Stimulated activated naive CD8-positive, alpha-beta T cell treated with anti-CD3 and anti-CD28 coated beads, Interleukin-15, amount 100 ng/mL, for 72 hours (primary cell): ENCODE results near the gene ALDH1A2.
A peak's percentile ranks its signal among the peaks of the same experiment; 100 is the strongest.
"Not testable (repeated sequence)": the region's sequence is repeated elsewhere in the genome, so short reads cannot be mapped to it uniquely, and the experiment has no call there.

ENCODE experiments used
- ATAC-seq: fragments of 150-1000 bp; cut with Tn5 transposase; 2 replicates; pipeline ENCODE4 v1.10.0; 2021; ENCODE audit warnings: mild to moderate bottlenecking, moderate library complexity
- DNase-seq, 2 donors: peaks; one replicate each; pipeline ENCODE4 v3.0.0; 2021 to 2022
- H3K27ac Mint-ChIP-seq, 2 donors: one replicate each; pipeline ENCODE4 v1.8.0; 2022; ENCODE audit warnings: mild to moderate bottlenecking in 2 of 2, mixed read lengths in 2 of 2, moderate library complexity in 2 of 2
- H3K27me3 Mint-ChIP-seq: one replicate; pipeline ENCODE4 v1.8.0; 2022; ENCODE audit warnings: mixed read lengths
- H3K4me1 Mint-ChIP-seq: one replicate; pipeline ENCODE4 v1.8.0; 2022; ENCODE audit warnings: mild to moderate bottlenecking, mixed read lengths
- H3K4me3 Mint-ChIP-seq, 2 donors: one replicate each; pipeline ENCODE4 v1.8.0; 2022; ENCODE audit warnings: mild to moderate bottlenecking in 2 of 2, mixed read lengths in 2 of 2, moderate library complexity in 1 of 2
- H3K9me3 Mint-ChIP-seq, 2 donors: one replicate each; pipeline ENCODE4 v1.8.0; 2022; ENCODE audit warnings: mixed read lengths in 2 of 2

The ALDH1A2 gene

GRCh38 chr15:58065445-58066041 is at the start of gene ALDH1A2:
ALDH1A2 (minus strand) TSS chr15:58065711; CDS start chr15:58065650, 61 bp downstream.
- DNase-seq (peak in 1 of 2 donors; percentile 9), ATAC-seq (peak; percentile 56)
- H3K27ac Mint-ChIP-seq, result no peak within 1 kb of the TSS
- no peaks in the 10 kb centered on the region for H3K9me3 Mint-ChIP-seq
- peaks cover 7% of the 10 kb centered on the region for H3K4me1 Mint-ChIP-seq
- peaks cover 63% of the 10 kb centered on the region for H3K27me3 Mint-ChIP-seq
- peak within 1 kb of the TSS; percentile 67 to 70 for H3K4me3 Mint-ChIP-seq

GRCh38 chr15:58114812-58115211 is 49.3 kb upstream of the ALDH1A2 start:
- no peak overlapping the region for H3K27ac Mint-ChIP-seq
- ATAC-seq (no peak), DNase-seq (no peak)
- H3K4me3 Mint-ChIP-seq, result no peak overlapping the region
- H3K4me1 Mint-ChIP-seq, result no peaks in the 10 kb centered on the region
- peaks cover 25% of the 10 kb centered on the region for H3K27me3 Mint-ChIP-seq
- no peaks in the 10 kb centered on the region for H3K9me3 Mint-ChIP-seq

GRCh38 chr15:58114388-58114787 is 48.9 kb upstream of the ALDH1A2 start:
- Mint-ChIP-seq H3K27ac (peak overlapping the region in 1 of 2 donors; percentile 50), H3K4me3 (no peak overlapping the region), H3K9me3 (no peaks in the 10 kb centered on the region), H3K27me3 (peaks cover 25% of the 10 kb centered on the region), H3K4me1 (no peaks in the 10 kb centered on the region)
- DNase-seq, result no peak
- ATAC-seq, result no peak

- not testable (repeated sequence) for DNase-seq, H3K9me3 Mint-ChIP-seq, H3K4me3 Mint-ChIP-seq, H3K4me1 Mint-ChIP-seq, H3K27ac Mint-ChIP-seq, ATAC-seq
- H3K27me3 Mint-ChIP-seq, result peaks cover 25% of the 10 kb centered on the region
Measured at GRCh38 chr15:58113358-58113757, 47.8 kb upstream of the ALDH1A2 start.

GRCh38 chr15:58111718-58112104 is 46.2 kb upstream of the ALDH1A2 start:
- H3K4me3 Mint-ChIP-seq, result no peak overlapping the region
- H3K4me1 Mint-ChIP-seq, result no peaks in the 10 kb centered on the region
- no peak for ATAC-seq
- no peak overlapping the region for H3K27ac Mint-ChIP-seq
- H3K9me3 Mint-ChIP-seq, result no peaks in the 10 kb centered on the region
- DNase-seq, result no peak
- H3K27me3 Mint-ChIP-seq, result peaks cover 25% of the 10 kb centered on the region

- H3K9me3 Mint-ChIP-seq, result no peaks in the 10 kb centered on the region
- DNase-seq (no peak), ATAC-seq (no peak)
- H3K27ac Mint-ChIP-seq, result no peak overlapping the region
- H3K4me1 Mint-ChIP-seq, result no peaks in the 10 kb centered on the region
- H3K27me3 Mint-ChIP-seq, result peaks cover 25% of the 10 kb centered on the region
- H3K4me3 Mint-ChIP-seq, result no peak overlapping the region
Measured at GRCh38 chr15:58110999-58111717, 45.6 kb upstream of the ALDH1A2 start.

GRCh38 chr15:58109419-58109818 is 43.9 kb upstream of the ALDH1A2 start:
- DNase-seq (no peak), ATAC-seq (no peak)
- Mint-ChIP-seq H3K4me3 (no peak overlapping the region), H3K27ac (no peak overlapping the region), H3K9me3 (no peaks in the 10 kb centered on the region), H3K4me1 (no peaks in the 10 kb centered on the region), H3K27me3 (peaks cover 31% of the 10 kb centered on the region)

- DNase-seq (no peak), ATAC-seq (no peak)
- Mint-ChIP-seq H3K9me3 (no peaks in the 10 kb centered on the region), H3K27me3 (peaks cover 38% of the 10 kb centered on the region), H3K4me1 (no peaks in the 10 kb centered on the region), H3K27ac (no peak overlapping the region), H3K4me3 (no peak overlapping the region)
Measured at GRCh38 chr15:58108117-58108516, 42.6 kb upstream of the ALDH1A2 start.

GRCh38 chr15:58103482-58103881 is 38.0 kb upstream of the ALDH1A2 start:
- DNase-seq (no peak), ATAC-seq (no peak)
- Mint-ChIP-seq H3K4me1 (no peaks in the 10 kb centered on the region), H3K27me3 (peaks cover 48% of the 10 kb centered on the region), H3K4me3 (no peak overlapping the region), H3K9me3 (no peaks in the 10 kb centered on the region), H3K27ac (no peak overlapping the region)

GRCh38 chr15:58096529-58097084 is 31.1 kb upstream of the ALDH1A2 start:
- ATAC-seq (no peak), DNase-seq (no peak)
- no peak overlapping the region for H3K27ac Mint-ChIP-seq
- H3K27me3 Mint-ChIP-seq, result peaks cover 27% of the 10 kb centered on the region
- H3K4me1 Mint-ChIP-seq, result no peaks in the 10 kb centered on the region
- no peaks in the 10 kb centered on the region for H3K9me3 Mint-ChIP-seq
- H3K4me3 Mint-ChIP-seq, result no peak overlapping the region

- H3K27me3 Mint-ChIP-seq, result peaks cover 15% of the 10 kb centered on the region
Measured at GRCh38 chr15:58095415-58095814, 29.9 kb upstream of the ALDH1A2 start.

GRCh38 chr15:58087871-58088270 is 22.4 kb upstream of the ALDH1A2 start:
- Mint-ChIP-seq H3K9me3 (peaks cover 0 to 5% of the 10 kb centered on the region in 2 donors), H3K4me3 (no peak overlapping the region), H3K27me3 (peaks cover 9% of the 10 kb centered on the region), H3K4me1 (no peaks in the 10 kb centered on the region), H3K27ac (no peak overlapping the region)
- ATAC-seq (no peak), DNase-seq (no peak)

More at GRCh38 chr15:58095415-58095814, 29.9 kb upstream of the ALDH1A2 start:
- DNase-seq (no peak), ATAC-seq (no peak)
- no peaks in the 10 kb centered on the region for H3K9me3 Mint-ChIP-seq
- no peak overlapping the region for H3K4me3 Mint-ChIP-seq
- no peak overlapping the region for H3K27ac Mint-ChIP-seq
- H3K4me1 Mint-ChIP-seq, result no peaks in the 10 kb centered on the region

GRCh38 chr15:58086491-58086890 is 21.0 kb upstream of the ALDH1A2 start:
- H3K27me3 Mint-ChIP-seq, result peaks cover 9% of the 10 kb centered on the region
- no peaks in the 10 kb centered on the region for H3K4me1 Mint-ChIP-seq
- H3K4me3 Mint-ChIP-seq, result no peak overlapping the region
- DNase-seq (no peak), ATAC-seq (no peak)
- no peak overlapping the region for H3K27ac Mint-ChIP-seq
- H3K9me3 Mint-ChIP-seq, result peaks cover 0 to 5% of the 10 kb centered on the region in 2 donors

- DNase-seq, result no peak
- Mint-ChIP-seq H3K27me3 (peaks cover 9% of the 10 kb centered on the region), H3K9me3 (no peaks in the 10 kb centered on the region), H3K27ac (no peak overlapping the region), H3K4me1 (no peaks in the 10 kb centered on the region), H3K4me3 (no peak overlapping the region)
- ATAC-seq, result no peak
Measured at GRCh38 chr15:58083526-58083925, 18.0 kb upstream of the ALDH1A2 start.

GRCh38 chr15:58081891-58082290 is 16.4 kb upstream of the ALDH1A2 start:
- Mint-ChIP-seq H3K4me1 (no peaks in the 10 kb centered on the region), H3K4me3 (no peak overlapping the region), H3K27me3 (peaks cover 5% of the 10 kb centered on the region), H3K27ac (no peak overlapping the region), H3K9me3 (no peaks in the 10 kb centered on the region)
- DNase-seq (no peak), ATAC-seq (no peak)

GRCh38 chr15:58081456-58081855 is 15.9 kb upstream of the ALDH1A2 start:
- ATAC-seq, result no peak

More at GRCh38 chr15:58081456-58081855, 15.9 kb upstream of the ALDH1A2 start:
- no peaks in the 10 kb centered on the region for H3K4me1 Mint-ChIP-seq
- no peak overlapping the region for H3K27ac Mint-ChIP-seq
- H3K27me3 Mint-ChIP-seq, result peaks cover under 1% of the 10 kb centered on the region
- no peak overlapping the region for H3K4me3 Mint-ChIP-seq
- H3K9me3 Mint-ChIP-seq, result no peaks in the 10 kb centered on the region
- DNase-seq, result no peak
